Vagina (tissue), 2 donors: ENCODE results near the gene MCF2L.

ENCODE experiments used
- CTCF ChIP-seq, 3 experiments: fragments of 450-650 bp in 2 of 3; fragments of 200-600 bp in 1 of 3; sonication (generic) in 1 of 3; IDR thresholded peaks; one replicate each; pipeline ENCODE4 v1.5.1; 2017 to 2019; ENCODE audit warnings: antibody characterized with exemption in 3 of 3, mild to moderate bottlenecking in 2 of 3, moderate library complexity in 2 of 3
- POLR2A ChIP-seq, 2 donors: fragments of 450-650 bp; IDR thresholded peaks; one replicate each; pipeline ENCODE4 v1.6.1; 2017; ENCODE audit warnings: antibody characterized with exemption in 2 of 2, mild to moderate bottlenecking in 2 of 2, moderate library complexity in 2 of 2
- POLR2AphosphoS5 ChIP-seq, 2 donors: sonication (generic); formaldehyde crosslinking; IDR thresholded peaks; one replicate each; pipeline ENCODE4 v1.9.0; 2017; ENCODE audit warnings: antibody characterized with exemption in 2 of 2, mild to moderate bottlenecking in 2 of 2, low read depth in 1 of 2; ENCODE audit not compliant: insufficient read depth in 1 of 2

GRCh38 chr13:113115363-113116205, 146.6 kb downstream of the MCF2L start:
- TF ChIP-seq CTCF (IDR thresholded peaks at IDR 0.05) (no peak), POLR2A (IDR thresholded peaks at IDR 0.05) (no peak), POLR2AphosphoS5 (IDR thresholded peaks at IDR 0.05; ENCODE audit: insufficient read depth in 1 of 2, low read depth in 1 of 2) (no peak)
